ENCODE measurements around the gene MMP10. TPM values are rescaled to one million over a fixed set of nuclear protein-coding genes. Genes with fewer than 3 reads are reported as not detected.

Gene MMP10
- total RNA-seq, 2 experiments from 2014 or later: not detected

DNA sequence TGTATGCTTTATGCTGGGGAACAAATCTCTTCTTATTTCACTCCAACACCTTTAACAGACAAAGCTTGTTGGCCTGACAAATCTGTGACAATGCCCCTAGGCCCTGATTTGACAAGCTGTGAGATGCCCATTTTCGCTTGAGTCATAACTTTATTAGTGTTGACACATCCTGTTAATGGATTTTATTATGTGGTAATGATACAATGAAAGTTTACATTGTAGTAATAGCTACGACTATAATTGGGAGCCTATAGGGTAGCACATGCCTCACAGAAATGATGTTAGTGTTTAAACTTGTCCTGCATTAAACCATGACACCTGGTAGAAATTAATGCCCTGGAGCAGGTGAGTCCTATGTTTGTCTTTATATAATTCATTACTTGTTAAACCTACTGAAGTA lies 3.3 kb upstream of the MMP10 start:
- intact Hi-C loops (cut with micrococcal nuclease; ENCODE audit: unreplicated experiment): no loop called here
- BruUV-seq (replicated peaks): no TSS peak
- no peak overlapping the region for H3K4me2 ChIP-seq (ENCODE audit: low read length)
- no peak for TF ChIP-seq EZH2phosphoT487 (IDR thresholded peaks at IDR 0.05; ENCODE audit: borderline replicate concordance, low read depth, low read length)
- TF ChIP-seq, protein P1, sequence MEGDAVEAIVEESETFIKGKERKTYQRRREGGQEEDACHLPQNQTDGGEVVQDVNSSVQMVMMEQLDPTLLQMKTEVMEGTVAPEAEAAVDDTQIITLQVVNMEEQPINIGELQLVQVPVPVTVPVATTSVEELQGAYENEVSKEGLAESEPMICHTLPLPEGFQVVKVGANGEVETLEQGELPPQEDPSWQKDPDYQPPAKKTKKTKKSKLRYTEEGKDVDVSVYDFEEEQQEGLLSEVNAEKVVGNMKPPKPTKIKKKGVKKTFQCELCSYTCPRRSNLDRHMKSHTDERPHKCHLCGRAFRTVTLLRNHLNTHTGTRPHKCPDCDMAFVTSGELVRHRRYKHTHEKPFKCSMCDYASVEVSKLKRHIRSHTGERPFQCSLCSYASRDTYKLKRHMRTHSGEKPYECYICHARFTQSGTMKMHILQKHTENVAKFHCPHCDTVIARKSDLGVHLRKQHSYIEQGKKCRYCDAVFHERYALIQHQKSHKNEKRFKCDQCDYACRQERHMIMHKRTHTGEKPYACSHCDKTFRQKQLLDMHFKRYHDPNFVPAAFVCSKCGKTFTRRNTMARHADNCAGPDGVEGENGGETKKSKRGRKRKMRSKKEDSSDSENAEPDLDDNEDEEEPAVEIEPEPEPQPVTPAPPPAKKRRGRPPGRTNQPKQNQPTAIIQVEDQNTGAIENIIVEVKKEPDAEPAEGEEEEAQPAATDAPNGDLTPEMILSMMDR (conservative IDR thresholded peaks at IDR 0.05; ENCODE audit: low read length): no peak
- H3K9me2 ChIP-seq (ENCODE audit: insufficient read depth, low read length): no peaks in the 10 kb centered on the region
- no peaks in the 10 kb centered on the region for H3K4me1 ChIP-seq (ENCODE audit: insufficient read depth, low read length, poor library complexity, severe bottlenecking)
- ChIA-PET POLR2A (interaction anchor here (0.6 to 0.7 kb wide), 3 partner anchors 9 to 830 kb away, joined by 3 to 5 read pairs (median 4); no protein-coding TSS in a partner anchor), CTCF (ENCODE audit: unreplicated experiment) (no interaction called here)
- no peak for DNase-seq (ENCODE audit: low spot score)
- H3K27ac ChIP-seq (ENCODE audit: low read depth, low read length, poor library complexity, severe bottlenecking): no peak overlapping the region
- H3K9me3 ChIP-seq (ENCODE audit: low read length): no peaks in the 10 kb centered on the region
- no peak overlapping the region for H2AFZ ChIP-seq (ENCODE audit: low read length)
- H3K4me3 ChIP-seq (ENCODE audit: low read depth, low read length, poor library complexity, severe bottlenecking): no peak overlapping the region
- no peaks in the 10 kb centered on the region for H4K20me1 ChIP-seq (ENCODE audit: insufficient read depth, low read length)
- H3K36me3 ChIP-seq (ENCODE audit: insufficient read depth, low read length): no peaks in the 10 kb centered on the region
- no peaks in the 10 kb centered on the region for H3K79me2 ChIP-seq (ENCODE audit: insufficient read depth, low read depth, low read length)

DNA sequence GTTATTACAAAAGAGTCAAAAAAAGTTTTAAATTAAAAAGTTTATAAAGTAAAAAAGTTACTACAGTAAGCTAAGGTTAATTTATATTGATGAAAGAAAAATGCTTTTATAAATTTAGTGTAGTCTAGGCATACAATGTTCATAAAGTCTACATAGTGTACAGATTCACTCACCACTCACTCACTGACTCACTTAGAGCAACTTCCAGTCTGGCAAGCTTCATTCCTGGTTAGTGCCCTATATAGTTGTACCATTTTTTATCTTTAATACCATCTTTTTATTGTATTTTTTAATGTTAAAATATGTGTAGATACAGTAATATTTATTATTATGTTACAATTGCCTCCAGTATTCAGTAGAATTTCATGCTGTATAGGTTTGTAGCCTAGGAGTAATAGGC lies 2.6 kb upstream of the MMP10 start:
- Histone ChIP-seq H3K79me2 (ENCODE audit: insufficient read depth, low read depth, low read length) (no peaks in the 10 kb centered on the region), H3K36me3 (ENCODE audit: insufficient read depth, low read length) (no peaks in the 10 kb centered on the region), H2AFZ (ENCODE audit: low read length) (no peak overlapping the region), H3K4me2 (ENCODE audit: low read length) (no peak overlapping the region), H4K20me1 (ENCODE audit: insufficient read depth, low read length) (no peaks in the 10 kb centered on the region), H3K4me1 (ENCODE audit: insufficient read depth, low read length, poor library complexity, severe bottlenecking) (no peaks in the 10 kb centered on the region), H3K27ac (ENCODE audit: low read depth, low read length, poor library complexity, severe bottlenecking) (no peak overlapping the region), H3K9me2 (ENCODE audit: insufficient read depth, low read length) (no peaks in the 10 kb centered on the region), H3K4me3 (ENCODE audit: low read depth, low read length, poor library complexity, severe bottlenecking) (no peak overlapping the region), H3K9me3 (ENCODE audit: low read length) (no peaks in the 10 kb centered on the region)
- BruUV-seq (replicated peaks): no TSS peak
- POLR2A ChIA-PET: interaction anchor here (0.6 to 0.9 kb wide), 3 partner anchors 9 to 111 kb away, joined by 3 to 4 read pairs (median 3); no protein-coding TSS in a partner anchor
- TF ChIP-seq EZH2phosphoT487 (IDR thresholded peaks at IDR 0.05; ENCODE audit: borderline replicate concordance, low read depth, low read length): no peak
- TF ChIP-seq, protein P1 (conservative IDR thresholded peaks at IDR 0.05; ENCODE audit: low read length): no peak
- intact Hi-C loops (cut with micrococcal nuclease; ENCODE audit: unreplicated experiment): no loop called here
- DNase-seq (ENCODE audit: low spot score): no peak
- CTCF ChIA-PET (ENCODE audit: unreplicated experiment): no interaction called here

DNA sequence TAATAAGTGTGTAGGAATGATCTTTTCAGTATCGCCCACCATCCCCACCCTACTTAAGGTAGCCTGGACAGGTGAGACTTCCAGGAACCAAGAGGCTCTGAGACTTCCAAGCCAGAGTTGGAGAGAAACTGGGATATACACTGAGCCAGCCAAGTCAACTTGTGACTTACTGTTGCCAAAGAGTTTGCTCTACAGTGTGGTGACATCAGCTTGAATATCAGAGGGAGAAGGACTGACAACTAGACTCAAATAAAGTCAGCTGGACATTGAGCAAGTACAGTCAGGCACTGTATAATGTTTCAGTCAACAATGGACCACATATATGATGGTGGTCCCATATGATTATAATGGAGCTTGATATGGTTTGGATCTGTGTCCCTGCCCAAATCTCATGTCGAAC lies 1.2 kb upstream of the MMP10 start:
- Histone ChIP-seq H3K36me3 (ENCODE audit: insufficient read depth, low read length) (no peaks in the 10 kb centered on the region), H2AFZ (ENCODE audit: low read length) (no peak overlapping the region), H3K9me2 (ENCODE audit: insufficient read depth, low read length) (no peaks in the 10 kb centered on the region), H3K4me2 (ENCODE audit: low read length) (no peak overlapping the region), H3K4me1 (ENCODE audit: insufficient read depth, low read length, poor library complexity, severe bottlenecking) (no peaks in the 10 kb centered on the region), H3K79me2 (ENCODE audit: insufficient read depth, low read depth, low read length) (no peaks in the 10 kb centered on the region), H3K9me3 (ENCODE audit: low read length) (no peaks in the 10 kb centered on the region), H3K27ac (ENCODE audit: low read depth, low read length, poor library complexity, severe bottlenecking) (no peak overlapping the region), H4K20me1 (ENCODE audit: insufficient read depth, low read length) (no peaks in the 10 kb centered on the region), H3K4me3 (ENCODE audit: low read depth, low read length, poor library complexity, severe bottlenecking) (no peak overlapping the region)
- no TSS peak for BruUV-seq (replicated peaks)
- no peak for TF ChIP-seq EZH2phosphoT487 (IDR thresholded peaks at IDR 0.05; ENCODE audit: borderline replicate concordance, low read depth, low read length)
- TF ChIP-seq, protein P1 (conservative IDR thresholded peaks at IDR 0.05; ENCODE audit: low read length): no peak
- DNase-seq (ENCODE audit: low spot score): no peak
- intact Hi-C loops (cut with micrococcal nuclease; ENCODE audit: unreplicated experiment): no loop called here
- ChIA-PET POLR2A (no interaction called here), CTCF (ENCODE audit: unreplicated experiment) (no interaction called here)

Data from OCI-LY7 (cell line).